ENCODE measurements around the gene HOXB3. TPM values are rescaled to one million over a fixed set of nuclear protein-coding genes. Genes with fewer than 3 reads are reported as not detected.

HOXB3 gene
- total and polyA plus RNA-seq, 4 donors: 23.8 to 162 (median 94.8) TPM

DNA sequence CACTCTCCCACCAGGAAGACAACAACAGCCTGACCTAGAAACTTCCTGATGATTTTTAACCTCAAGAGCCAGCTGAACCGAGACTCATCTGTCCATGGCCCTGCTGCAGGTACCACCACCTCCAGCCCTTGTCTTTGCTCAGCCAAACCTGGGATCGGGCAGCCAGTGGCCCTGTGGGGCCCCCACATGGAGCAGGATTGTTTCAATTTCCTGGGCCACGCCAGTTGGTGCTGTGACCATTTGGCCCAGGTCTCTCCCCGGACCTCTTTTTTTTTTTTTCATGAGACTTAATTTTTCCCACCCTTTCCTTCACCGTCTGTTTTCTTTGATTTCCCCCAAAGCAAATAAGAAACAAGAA is 36.9 kb downstream of the HOXB3 start:
- Histone ChIP-seq H3K36me3 (ENCODE audit: control insufficient read depth, insufficient read depth, low read length) (peaks cover 37% of the 10 kb centered on the region), H3K9me3 (ENCODE audit: control insufficient read depth, insufficient read depth, low read length) (no peaks in the 10 kb centered on the region), H3K4me1 (ENCODE audit: control insufficient read depth, insufficient read depth, low read length) (peaks cover 72% of the 10 kb centered on the region), H3K27me3 (ENCODE audit: control insufficient read depth, insufficient read depth, low read length) (no peaks in the 10 kb centered on the region), H3K27ac (ENCODE audit: low read depth, low read length) (peak overlapping the region; percentile 99), H3K4me3 (ENCODE audit: low read depth, low read length) (peak overlapping the region; percentile 55)
- no peak for DNase-seq (ENCODE audit: low read depth in 4 of 6, low spot score in 6 of 6)
- 10% methylated on average over 3 of the region's 5 CpGs for WGBS (ENCODE audit: insufficient coverage)

DNA sequence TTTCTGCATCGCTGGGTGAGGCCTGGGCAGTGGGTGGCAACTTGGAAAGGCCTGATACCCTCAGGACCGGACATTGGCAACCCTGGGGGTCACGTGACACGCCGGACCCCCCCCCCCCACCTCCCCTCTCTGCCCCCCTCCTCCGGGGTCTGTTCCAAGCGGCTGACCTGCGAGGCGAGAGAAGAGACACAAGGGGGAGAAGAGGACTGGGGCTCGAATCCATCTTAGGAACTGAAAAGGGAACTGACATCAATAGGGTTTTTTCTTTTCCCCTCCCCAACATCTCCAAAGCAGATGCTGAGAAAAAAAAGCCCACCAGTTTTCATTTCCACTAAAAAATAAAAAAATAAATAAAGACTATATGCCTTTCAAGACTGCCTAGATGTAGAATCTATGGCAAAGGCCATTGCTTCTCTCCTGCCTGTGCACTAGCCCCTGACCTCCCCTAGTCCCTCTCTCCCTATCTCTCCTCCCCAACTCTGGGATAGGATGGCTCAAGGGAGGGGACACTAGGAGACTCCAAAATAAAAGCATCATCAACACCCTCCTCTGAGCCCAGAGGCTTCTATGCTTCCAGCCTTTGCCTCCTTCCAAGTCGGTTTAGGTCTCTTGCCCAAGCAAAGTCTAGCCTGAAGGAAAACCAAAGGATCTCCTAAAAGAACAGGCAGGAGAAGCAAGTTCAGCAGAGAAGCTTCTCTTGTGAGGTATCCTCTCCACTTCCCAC is 37.4 kb downstream of the HOXB3 start:
- Histone ChIP-seq H3K4me1 (ENCODE audit: control insufficient read depth, insufficient read depth, low read length) (peaks cover 72% of the 10 kb centered on the region), H3K4me3 (ENCODE audit: low read depth, low read length) (peak overlapping the region; percentile 55), H3K9me3 (ENCODE audit: control insufficient read depth, insufficient read depth, low read length) (no peaks in the 10 kb centered on the region), H3K27me3 (ENCODE audit: control insufficient read depth, insufficient read depth, low read length) (no peaks in the 10 kb centered on the region), H3K36me3 (ENCODE audit: control insufficient read depth, insufficient read depth, low read length) (peaks cover 34% of the 10 kb centered on the region), H3K27ac (ENCODE audit: low read depth, low read length) (peak overlapping the region; percentile 99)
- WGBS (ENCODE audit: insufficient coverage): 6% methylated on average over 2 of the region's 11 CpGs
- peak; percentile 58 to 91 (median 69) for DNase-seq (ENCODE audit: low read depth in 4 of 6, low spot score in 6 of 6)

DNA sequence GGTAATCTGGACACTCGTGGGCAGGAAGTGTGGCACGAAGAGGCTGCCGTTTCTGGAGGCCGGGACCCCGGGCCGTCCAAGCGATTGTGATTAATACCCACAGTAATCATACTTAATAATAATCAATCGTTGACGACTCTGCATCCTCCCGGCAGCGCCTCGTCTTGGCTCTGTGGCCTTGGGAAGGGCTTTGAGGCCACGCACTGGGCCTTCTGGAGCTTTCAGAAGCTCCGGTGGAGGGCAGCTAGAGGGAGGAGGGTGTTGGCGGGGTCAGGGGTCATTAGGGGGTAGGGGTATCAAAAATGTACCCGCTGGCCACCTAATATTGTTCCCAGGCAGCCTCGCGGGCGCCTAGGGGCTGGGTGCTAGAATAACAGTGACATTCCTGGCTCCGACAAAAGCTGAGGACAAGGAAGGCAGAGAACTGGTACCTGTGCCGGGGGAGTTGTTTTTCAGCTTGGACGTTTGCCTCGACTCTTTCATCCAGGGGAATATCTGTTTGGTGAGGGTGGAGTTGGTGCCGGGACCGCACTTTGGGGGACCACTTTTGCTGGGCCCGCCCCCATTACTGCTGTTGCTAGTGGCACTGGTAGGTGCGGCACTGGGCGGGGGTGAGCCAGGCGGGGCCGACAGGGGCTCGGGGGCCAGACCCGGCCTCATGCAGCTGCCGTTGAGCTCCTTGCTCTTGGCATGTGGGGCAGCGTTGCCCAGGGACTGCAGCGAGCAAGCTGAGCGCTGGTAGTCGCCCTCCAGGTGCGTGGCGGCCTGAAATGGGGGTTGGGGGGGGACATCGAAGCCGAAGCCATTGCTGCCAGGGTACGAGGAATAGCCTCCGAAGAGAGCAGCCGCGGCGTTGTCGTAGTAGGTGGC is 38.2 kb downstream of the HOXB3 start:
- no peaks in the 10 kb centered on the region for H3K9me3 ChIP-seq (ENCODE audit: control insufficient read depth, insufficient read depth, low read length)
- peaks cover 70% of the 10 kb centered on the region for H3K4me1 ChIP-seq (ENCODE audit: control insufficient read depth, insufficient read depth, low read length)
- peaks cover 34% of the 10 kb centered on the region for H3K36me3 ChIP-seq (ENCODE audit: control insufficient read depth, insufficient read depth, low read length)
- peak overlapping the region; percentile 20 for H3K4me3 ChIP-seq (ENCODE audit: low read depth, low read length)
- DNase-seq (ENCODE audit: low read depth in 4 of 6, low spot score in 6 of 6): peak; percentile 15 to 77 (median 30)
- H3K27ac ChIP-seq (ENCODE audit: low read depth, low read length): peak overlapping the region; percentile 99
- no peaks in the 10 kb centered on the region for H3K27me3 ChIP-seq (ENCODE audit: control insufficient read depth, insufficient read depth, low read length)
- WGBS (ENCODE audit: insufficient coverage): 10% methylated on average over 40 of the region's 47 CpGs

DNA sequence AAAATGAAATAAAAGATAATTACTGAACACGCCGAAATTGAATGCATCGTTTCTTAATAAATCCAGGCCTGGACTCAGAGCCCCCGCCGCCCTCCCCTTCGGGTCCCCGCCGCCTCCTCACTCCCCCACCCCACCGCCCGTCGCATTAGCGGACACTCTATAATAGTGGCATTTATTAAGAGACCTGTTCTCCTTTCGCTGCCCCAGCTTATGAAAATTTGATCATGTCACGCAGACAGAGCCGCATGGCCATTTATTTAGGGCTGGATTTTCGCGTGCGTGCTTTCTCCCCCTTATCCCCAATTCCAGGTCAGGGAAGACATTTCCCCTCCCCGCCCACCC is 38.9 kb downstream of the HOXB3 start:
- Histone ChIP-seq H3K4me1 (ENCODE audit: control insufficient read depth, insufficient read depth, low read length) (peaks cover 75% of the 10 kb centered on the region), H3K36me3 (ENCODE audit: control insufficient read depth, insufficient read depth, low read length) (peaks cover 34% of the 10 kb centered on the region), H3K27me3 (ENCODE audit: control insufficient read depth, insufficient read depth, low read length) (no peaks in the 10 kb centered on the region), H3K9me3 (ENCODE audit: control insufficient read depth, insufficient read depth, low read length) (no peaks in the 10 kb centered on the region), H3K27ac (ENCODE audit: low read depth, low read length) (peak overlapping the region; percentile 99), H3K4me3 (ENCODE audit: low read depth, low read length) (peak overlapping the region; percentile 12)
- WGBS (ENCODE audit: insufficient coverage): 20% methylated on average over 6 of the region's 19 CpGs
- DNase-seq (ENCODE audit: low read depth in 4 of 6, low spot score in 6 of 6): peak; percentile 13 to 91 (median 31)

DNA sequence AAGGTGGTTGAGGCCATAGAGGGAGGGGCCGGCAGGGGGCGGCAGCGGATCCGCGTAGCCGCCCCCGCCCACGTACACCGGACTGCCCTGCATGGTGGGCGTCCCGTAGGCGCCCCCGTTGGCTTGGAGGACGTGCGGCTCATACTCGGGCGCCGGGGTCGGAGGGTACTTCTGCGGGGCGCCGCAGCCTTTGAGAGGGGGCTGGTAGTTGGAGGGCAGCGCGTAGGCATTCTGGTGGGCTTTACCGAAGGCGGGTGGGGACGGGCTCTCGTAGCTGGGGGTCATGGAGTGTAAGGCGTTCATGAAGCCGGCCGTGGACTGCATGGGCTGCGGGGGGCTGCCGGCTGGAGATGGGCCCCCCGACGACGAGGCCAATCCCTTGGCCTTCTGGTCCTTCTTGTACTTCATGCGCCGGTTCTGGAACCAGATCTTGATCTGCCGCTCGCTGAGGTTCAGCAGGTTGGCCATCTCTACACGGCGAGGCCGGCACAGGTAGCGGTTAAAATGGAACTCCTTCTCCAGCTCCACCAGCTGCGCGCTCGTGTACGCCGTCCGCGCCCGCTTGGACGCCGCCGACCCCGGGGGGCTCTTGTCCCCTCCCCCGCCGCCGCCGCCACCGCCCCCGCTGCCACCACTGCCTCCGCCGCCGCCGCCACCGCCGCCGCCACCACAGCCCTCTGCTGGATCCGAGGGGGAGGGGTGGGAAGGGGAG is 39.4 kb downstream of the HOXB3 start:
- Histone ChIP-seq H3K27ac (ENCODE audit: low read depth, low read length) (peak overlapping the region; percentile 99), H3K4me3 (ENCODE audit: low read depth, low read length) (peak overlapping the region; percentile 27), H3K4me1 (ENCODE audit: control insufficient read depth, insufficient read depth, low read length) (peaks cover 72% of the 10 kb centered on the region), H3K9me3 (ENCODE audit: control insufficient read depth, insufficient read depth, low read length) (no peaks in the 10 kb centered on the region), H3K36me3 (ENCODE audit: control insufficient read depth, insufficient read depth, low read length) (peaks cover 32% of the 10 kb centered on the region), H3K27me3 (ENCODE audit: control insufficient read depth, insufficient read depth, low read length) (no peaks in the 10 kb centered on the region)
- WGBS (ENCODE audit: insufficient coverage): 9% methylated on average over 57 of the region's 70 CpGs
- peak in 3 of 6 donors; percentile 6 to 41 (median 18) for DNase-seq (ENCODE audit: low read depth in 4 of 6, low spot score in 6 of 6)

DNA sequence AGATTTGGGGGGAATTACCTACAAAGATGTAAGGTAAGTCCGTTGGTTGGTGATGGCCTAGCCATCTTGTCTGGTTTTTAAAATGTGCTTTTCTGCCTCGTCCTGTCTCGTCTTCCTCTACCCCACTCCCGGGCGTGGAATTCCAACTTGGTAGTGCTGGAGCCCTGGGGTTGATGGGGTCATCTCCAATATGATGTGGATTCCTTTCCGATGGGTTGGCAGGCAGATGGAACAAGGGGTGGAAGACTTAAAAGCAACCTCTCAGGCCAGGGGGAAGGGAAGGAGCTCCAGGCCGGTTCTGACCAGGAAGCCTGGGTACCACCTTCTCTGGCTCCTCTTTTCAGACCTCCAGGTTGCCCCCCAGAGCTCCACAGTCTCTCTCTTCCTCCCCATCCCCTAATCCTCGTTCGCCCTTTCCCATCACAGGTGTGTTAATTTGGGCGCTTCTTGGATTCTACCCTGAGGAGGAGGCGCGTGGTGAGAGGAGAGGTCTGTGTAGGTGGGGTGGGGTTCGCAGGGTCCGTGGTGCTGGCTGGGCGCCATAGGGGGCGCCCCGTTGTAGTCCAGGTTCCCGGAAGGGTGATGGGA is 40.0 kb downstream of the HOXB3 start:
- Histone ChIP-seq H3K4me1 (ENCODE audit: control insufficient read depth, insufficient read depth, low read length) (peaks cover 77% of the 10 kb centered on the region), H3K9me3 (ENCODE audit: control insufficient read depth, insufficient read depth, low read length) (no peaks in the 10 kb centered on the region), H3K4me3 (ENCODE audit: low read depth, low read length) (peak overlapping the region; percentile 27), H3K27me3 (ENCODE audit: control insufficient read depth, insufficient read depth, low read length) (no peaks in the 10 kb centered on the region), H3K27ac (ENCODE audit: low read depth, low read length) (peak overlapping the region; percentile 99), H3K36me3 (ENCODE audit: control insufficient read depth, insufficient read depth, low read length) (peaks cover 31% of the 10 kb centered on the region)
- peak in 5 of 6 donors; percentile 8 to 78 (median 26) for DNase-seq (ENCODE audit: low read depth in 4 of 6, low spot score in 6 of 6)
- 19% methylated on average over 11 of the region's 18 CpGs for WGBS (ENCODE audit: insufficient coverage)

DNA sequence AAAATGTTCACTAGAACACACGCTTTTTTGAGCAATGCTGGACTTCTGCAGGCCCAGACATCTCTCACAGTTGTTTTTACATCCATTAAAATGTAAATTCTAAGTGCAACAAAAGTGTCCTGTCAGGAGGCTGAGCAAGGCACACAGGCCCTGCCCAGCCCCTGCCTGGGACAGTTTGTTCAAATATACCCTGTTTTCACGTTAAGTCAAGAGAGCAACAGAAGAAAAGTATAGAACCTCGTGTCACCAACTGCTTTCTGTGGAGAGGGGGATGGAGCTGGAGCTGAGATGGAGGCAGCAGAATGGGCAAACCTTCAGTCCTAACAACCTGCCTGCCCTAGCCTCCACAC is 40.8 kb downstream of the HOXB3 start:
- DNase-seq (ENCODE audit: low read depth in 4 of 6, low spot score in 6 of 6): peak in 5 of 6 donors; percentile 17 to 78 (median 48)
- Histone ChIP-seq H3K27me3 (ENCODE audit: control insufficient read depth, insufficient read depth, low read length) (no peaks in the 10 kb centered on the region), H3K9me3 (ENCODE audit: control insufficient read depth, insufficient read depth, low read length) (no peaks in the 10 kb centered on the region), H3K36me3 (ENCODE audit: control insufficient read depth, insufficient read depth, low read length) (peaks cover 25% of the 10 kb centered on the region), H3K27ac (ENCODE audit: low read depth, low read length) (peak overlapping the region; percentile 99), H3K4me3 (ENCODE audit: low read depth, low read length) (peak overlapping the region; percentile 28), H3K4me1 (ENCODE audit: control insufficient read depth, insufficient read depth, low read length) (peaks cover 71% of the 10 kb centered on the region)
- WGBS (ENCODE audit: insufficient coverage): 0% methylated on average over 1 of the region's 3 CpGs

DNA sequence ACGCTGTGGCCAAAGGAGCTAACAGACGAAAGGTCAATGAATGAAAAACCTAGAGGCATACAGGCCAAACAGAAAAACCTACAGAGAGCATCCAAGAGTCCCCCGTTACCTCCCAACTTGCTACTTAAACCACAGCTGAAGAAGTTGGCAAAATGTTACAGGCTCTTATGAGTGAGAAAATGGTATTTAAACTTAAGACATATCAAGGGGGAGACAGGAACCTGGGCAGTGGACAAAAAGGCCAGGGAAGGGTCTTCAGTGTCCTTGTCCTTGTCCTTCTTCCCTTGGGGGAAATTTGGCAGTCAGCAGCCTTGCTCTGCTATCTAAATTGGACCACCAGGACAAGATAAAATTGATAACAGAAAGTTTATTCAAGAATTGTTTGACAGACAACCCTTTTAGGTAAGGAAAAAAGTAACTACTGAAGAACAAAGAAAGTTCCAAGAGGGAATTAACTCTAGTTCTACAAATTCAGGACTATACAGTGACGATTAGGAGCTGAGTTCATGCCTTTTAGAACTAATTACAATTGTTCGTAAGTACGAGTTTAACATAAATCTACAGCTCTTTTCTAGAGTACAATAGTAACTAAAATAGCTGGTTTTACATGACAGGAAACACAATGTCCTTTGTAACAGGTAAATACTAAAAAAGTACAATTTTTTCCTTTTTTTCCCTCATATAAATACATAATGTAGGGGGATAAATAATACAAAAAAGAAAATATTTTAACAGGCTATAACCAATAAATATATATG is 41.3 kb downstream of the HOXB3 start:
- Histone ChIP-seq H3K27ac (ENCODE audit: low read depth, low read length) (peak overlapping the region; percentile 99), H3K36me3 (ENCODE audit: control insufficient read depth, insufficient read depth, low read length) (peaks cover 24% of the 10 kb centered on the region), H3K9me3 (ENCODE audit: control insufficient read depth, insufficient read depth, low read length) (no peaks in the 10 kb centered on the region), H3K27me3 (ENCODE audit: control insufficient read depth, insufficient read depth, low read length) (no peaks in the 10 kb centered on the region), H3K4me3 (ENCODE audit: low read depth, low read length) (peak overlapping the region; percentile 28), H3K4me1 (ENCODE audit: control insufficient read depth, insufficient read depth, low read length) (peaks cover 70% of the 10 kb centered on the region)
- DNase-seq (ENCODE audit: low read depth in 4 of 6, low spot score in 6 of 6): peak in 5 of 6 donors; percentile 16 to 77 (median 29)
- WGBS (ENCODE audit: insufficient coverage): no CpG with 5 or more reads among the region's 6 CpGs
